Memory B cell (primary cell): ENCODE data around the gene GCSAML.

Experiments used
- ATAC-seq: fragments of 150-1000 bp; cut with Tn5 transposase; 2 replicates; pipeline ENCODE4 v1.10.0; 2021; ENCODE audit warnings: low read depth, mild to moderate bottlenecking, moderate library complexity
- DNase-seq, 2 donors: peaks; one replicate each; pipeline ENCODE4 v3.0.0; 2022; ENCODE audit warnings: low spot score in 2 of 2
- H3K27ac Mint-ChIP-seq: one replicate; pipeline ENCODE4 v1.8.0; 2022; ENCODE audit warnings: mild to moderate bottlenecking, moderate library complexity, mixed read lengths
- H3K27me3 Mint-ChIP-seq: one replicate; pipeline ENCODE4 v1.8.0; 2022; ENCODE audit warnings: mixed read lengths
- H3K36me3 Mint-ChIP-seq: one replicate; pipeline ENCODE4 v1.8.0; 2022; ENCODE audit warnings: mild to moderate bottlenecking, mixed read lengths
- H3K4me1 Mint-ChIP-seq: one replicate; pipeline ENCODE4 v1.8.0; 2022; ENCODE audit warnings: mixed read lengths
- H3K4me3 Mint-ChIP-seq: one replicate; pipeline ENCODE4 v1.8.0; 2022; ENCODE audit warnings: mild to moderate bottlenecking, moderate library complexity, mixed read lengths
- H3K9me3 Mint-ChIP-seq: one replicate; pipeline ENCODE4 v1.8.0; 2022; ENCODE audit warnings: mixed read lengths

The GCSAML gene

DNA sequence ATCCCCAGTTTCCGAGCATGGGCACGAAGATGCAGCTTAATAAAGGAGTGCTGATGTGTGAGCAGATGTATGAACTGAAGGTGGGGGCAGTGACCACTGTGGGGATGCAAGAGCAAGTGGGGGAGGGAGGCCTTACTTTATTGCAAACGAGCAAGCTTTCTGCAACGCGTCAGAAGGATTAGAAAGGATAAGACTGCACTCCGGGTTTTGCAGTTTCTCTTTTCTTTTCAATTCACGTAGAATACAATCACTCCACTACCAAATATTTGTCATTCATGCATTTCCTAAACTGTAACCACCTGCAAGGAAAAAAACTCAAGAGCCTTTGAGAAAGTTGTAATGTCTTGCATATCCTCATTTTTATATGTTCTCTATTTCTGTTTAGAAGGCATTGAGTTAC, 8.4 kb upstream of the GCSAML start:
- no peak overlapping the region for H3K27ac Mint-ChIP-seq
- no peak for DNase-seq
- H3K9me3 Mint-ChIP-seq = no peaks in the 10 kb centered on the region
- H3K36me3 Mint-ChIP-seq = peaks cover 2% of the 10 kb centered on the region
- H3K4me1 Mint-ChIP-seq = no peaks in the 10 kb centered on the region
- peaks cover 11% of the 10 kb centered on the region for H3K27me3 Mint-ChIP-seq
- ATAC-seq = no peak
- no peak overlapping the region for H3K4me3 Mint-ChIP-seq

DNA sequence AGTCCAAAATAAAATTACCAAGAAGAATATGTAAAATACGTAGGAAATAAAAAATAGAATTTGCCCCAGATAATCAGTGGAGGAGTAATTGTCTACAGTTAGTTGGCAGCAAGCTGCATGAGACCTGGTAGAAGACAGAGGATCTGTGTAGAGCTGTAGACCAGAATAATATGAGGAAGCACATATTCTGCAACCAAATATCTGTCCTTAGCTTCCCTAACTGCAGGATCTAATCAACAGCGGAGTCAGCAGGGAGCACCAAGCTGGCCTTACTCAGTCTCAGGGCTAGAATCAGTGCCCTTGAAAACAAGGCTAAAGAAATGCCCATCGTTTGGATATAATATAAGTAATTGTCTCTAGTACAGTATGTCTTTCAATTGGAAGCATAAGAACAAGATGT, 6.1 kb upstream of the GCSAML start:
- ATAC-seq = no peak
- no peak for DNase-seq
- H3K4me1 Mint-ChIP-seq = no peaks in the 10 kb centered on the region
- peaks cover 2% of the 10 kb centered on the region for H3K36me3 Mint-ChIP-seq
- peaks cover 11% of the 10 kb centered on the region for H3K27me3 Mint-ChIP-seq
- no peak overlapping the region for H3K4me3 Mint-ChIP-seq
- no peak overlapping the region for H3K27ac Mint-ChIP-seq
- no peaks in the 10 kb centered on the region for H3K9me3 Mint-ChIP-seq

DNA sequence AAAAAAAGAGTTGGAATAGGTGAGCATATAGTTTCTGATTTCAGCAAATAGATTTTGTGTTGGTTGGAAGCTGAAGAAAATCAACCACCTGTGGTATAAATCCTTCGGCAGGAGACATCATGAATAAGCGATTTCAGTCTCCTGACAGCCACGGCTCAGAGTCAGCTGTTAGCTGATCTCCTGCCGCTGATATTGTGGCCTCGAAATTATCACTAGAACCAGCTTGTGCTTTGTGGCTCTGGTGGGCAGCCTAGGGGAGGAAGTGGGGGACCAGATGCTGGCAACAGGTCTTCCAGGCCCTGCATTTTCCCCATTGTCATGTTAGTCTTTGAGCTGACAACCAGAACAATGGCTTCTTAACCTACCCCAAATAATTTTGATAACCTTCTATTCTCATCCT, 842 bp upstream of the GCSAML start:
- Mint-ChIP-seq H3K4me3 (no peak overlapping the region), H3K4me1 (peaks cover 4% of the 10 kb centered on the region), H3K27me3 (peaks cover 11% of the 10 kb centered on the region), H3K36me3 (no peaks in the 10 kb centered on the region), H3K27ac (no peak overlapping the region), H3K9me3 (no peaks in the 10 kb centered on the region)
- ATAC-seq (no peak), DNase-seq (no peak)

DNA sequence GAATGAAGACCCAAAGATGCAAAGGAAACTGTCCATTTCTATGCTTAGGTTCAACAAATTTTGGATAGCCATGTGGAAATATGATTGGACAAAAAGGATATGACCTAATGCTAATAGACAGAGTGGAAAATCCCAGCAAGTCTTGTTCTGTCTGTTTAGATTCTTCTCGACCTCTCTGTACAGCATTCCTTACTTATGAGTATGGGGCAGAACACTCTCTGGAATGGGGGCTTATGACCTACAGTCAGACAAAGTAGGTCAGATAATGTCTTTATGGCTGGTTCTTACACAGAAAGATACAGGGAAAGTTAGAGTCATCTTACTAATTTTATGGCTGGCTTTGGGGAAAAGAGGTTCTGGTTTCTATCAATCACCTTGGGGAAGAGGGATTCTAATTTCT, 2.8 kb downstream of the GCSAML start:
- H3K27me3 Mint-ChIP-seq = peaks cover 10% of the 10 kb centered on the region
- H3K36me3 Mint-ChIP-seq = no peaks in the 10 kb centered on the region
- no peak for ATAC-seq
- DNase-seq = no peak
- H3K9me3 Mint-ChIP-seq = no peaks in the 10 kb centered on the region
- no peak overlapping the region for H3K27ac Mint-ChIP-seq
- H3K4me3 Mint-ChIP-seq = no peak overlapping the region
- peaks cover 4% of the 10 kb centered on the region for H3K4me1 Mint-ChIP-seq

DNA sequence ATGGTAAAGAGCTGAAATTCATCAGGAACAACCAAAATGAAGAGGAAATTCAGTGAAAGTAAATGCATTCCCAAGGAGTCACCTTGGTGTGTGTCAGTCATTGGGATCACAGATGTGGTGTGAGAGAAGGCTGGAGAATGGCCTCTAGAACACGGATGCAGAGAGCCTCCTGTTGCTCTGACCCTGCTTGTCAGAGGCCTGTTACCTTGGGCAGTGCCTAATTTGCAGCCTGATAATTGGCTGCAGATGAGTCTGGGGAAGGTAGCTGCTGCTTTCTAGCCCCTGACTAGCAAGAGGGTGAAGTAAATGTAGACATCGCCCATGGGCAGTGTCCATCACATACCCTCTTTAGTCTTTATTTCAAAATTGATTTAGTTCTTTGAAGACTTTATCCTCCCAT, 3.3 kb downstream of the GCSAML start:
- Mint-ChIP-seq H3K36me3 (no peaks in the 10 kb centered on the region), H3K4me1 (peaks cover 4% of the 10 kb centered on the region), H3K27ac (no peak overlapping the region), H3K9me3 (no peaks in the 10 kb centered on the region), H3K4me3 (no peak overlapping the region), H3K27me3 (peaks cover 10% of the 10 kb centered on the region)
- no peak for ATAC-seq
- DNase-seq = no peak

DNA sequence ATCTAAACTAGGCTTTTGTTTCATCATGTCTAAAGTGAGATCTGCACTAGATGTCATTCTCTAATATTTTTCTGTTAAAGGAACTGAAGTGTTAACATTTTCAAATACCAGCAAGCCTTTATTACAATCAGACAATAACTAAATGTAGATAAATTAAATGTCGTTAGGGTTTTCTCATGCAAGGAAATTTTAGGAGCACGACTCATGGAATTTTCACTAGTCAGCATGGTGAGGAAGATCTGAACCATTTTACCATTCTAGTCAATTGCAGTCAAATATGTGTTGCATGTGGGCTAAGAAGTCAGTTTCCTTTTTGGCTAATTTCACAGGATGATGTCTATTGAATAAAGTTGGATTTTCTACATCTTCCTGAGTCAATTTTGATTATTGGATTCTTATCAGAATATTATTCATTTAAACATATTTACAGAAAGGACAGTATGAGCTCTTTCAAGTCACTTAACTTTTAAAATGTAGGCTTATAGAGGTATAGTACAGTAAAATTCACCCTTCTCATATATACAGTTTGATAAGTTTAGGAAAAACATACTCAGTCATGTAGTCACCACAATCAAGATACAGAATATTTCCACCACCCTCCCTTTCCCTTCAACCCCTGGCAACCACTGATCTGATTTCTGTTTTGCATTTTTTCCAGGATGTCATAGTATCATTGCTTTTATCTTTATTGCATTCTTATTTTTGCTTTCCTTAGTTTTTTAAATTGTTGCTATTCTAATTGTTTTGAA, 9.2 kb downstream of the GCSAML start:
- H3K27me3 Mint-ChIP-seq = no peaks in the 10 kb centered on the region
- no peak overlapping the region for H3K4me3 Mint-ChIP-seq
- H3K36me3 Mint-ChIP-seq = no peaks in the 10 kb centered on the region
- no peaks in the 10 kb centered on the region for H3K4me1 Mint-ChIP-seq
- H3K9me3 Mint-ChIP-seq = no peaks in the 10 kb centered on the region
- no peak overlapping the region for H3K27ac Mint-ChIP-seq
- ATAC-seq (no peak), DNase-seq (no peak)

DNA sequence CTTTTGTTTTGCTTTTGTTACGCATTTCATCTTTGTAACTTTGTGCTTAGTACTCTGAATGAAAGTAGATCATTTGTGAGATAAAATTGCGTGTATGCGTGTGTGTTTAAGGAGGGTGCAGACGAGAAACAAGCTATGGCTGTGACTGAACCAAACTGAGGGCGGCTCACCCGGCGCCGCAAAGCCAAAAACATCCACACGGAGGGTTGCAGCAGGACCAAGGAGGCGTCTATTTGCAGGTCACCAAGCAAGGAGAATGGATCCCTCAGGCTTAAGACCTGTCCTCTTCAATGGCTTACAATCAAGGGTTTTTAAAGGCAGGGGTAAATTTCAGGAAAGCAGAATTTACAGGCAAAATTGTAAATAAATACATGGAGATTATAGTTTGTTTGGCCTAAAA, 12.8 kb downstream of the GCSAML start:
- Mint-ChIP-seq H3K27ac (no peak overlapping the region), H3K9me3 (no peaks in the 10 kb centered on the region), H3K27me3 (no peaks in the 10 kb centered on the region), H3K4me1 (no peaks in the 10 kb centered on the region), H3K36me3 (no peaks in the 10 kb centered on the region), H3K4me3 (no peak overlapping the region)
- DNase-seq (no peak), ATAC-seq (no peak)

DNA sequence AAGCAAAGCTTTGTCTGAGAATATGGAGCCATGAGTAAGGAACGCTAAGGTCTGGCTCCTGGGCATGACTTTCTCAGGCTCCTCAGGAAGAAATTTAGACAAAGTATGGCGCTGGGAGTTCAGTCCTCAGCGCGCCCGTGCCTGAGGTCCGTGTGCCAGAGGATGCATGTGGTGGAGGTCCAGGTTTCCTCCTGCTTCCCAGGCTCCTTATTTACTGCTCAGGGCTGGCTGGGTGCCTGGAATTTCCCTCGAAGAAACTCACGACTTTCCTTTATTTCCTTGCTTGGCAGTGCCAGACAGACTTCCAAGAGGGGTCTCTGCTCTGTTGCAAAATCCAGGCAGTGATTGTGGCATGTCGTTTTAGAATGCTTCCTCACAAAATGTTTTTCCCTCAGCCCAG, 13.3 kb downstream of the GCSAML start:
- DNase-seq = no peak
- H3K4me3 Mint-ChIP-seq = no peak overlapping the region
- H3K9me3 Mint-ChIP-seq = no peaks in the 10 kb centered on the region
- H3K36me3 Mint-ChIP-seq = no peaks in the 10 kb centered on the region
- no peaks in the 10 kb centered on the region for H3K27me3 Mint-ChIP-seq
- no peak for ATAC-seq
- H3K27ac Mint-ChIP-seq = no peak overlapping the region
- no peaks in the 10 kb centered on the region for H3K4me1 Mint-ChIP-seq

DNA sequence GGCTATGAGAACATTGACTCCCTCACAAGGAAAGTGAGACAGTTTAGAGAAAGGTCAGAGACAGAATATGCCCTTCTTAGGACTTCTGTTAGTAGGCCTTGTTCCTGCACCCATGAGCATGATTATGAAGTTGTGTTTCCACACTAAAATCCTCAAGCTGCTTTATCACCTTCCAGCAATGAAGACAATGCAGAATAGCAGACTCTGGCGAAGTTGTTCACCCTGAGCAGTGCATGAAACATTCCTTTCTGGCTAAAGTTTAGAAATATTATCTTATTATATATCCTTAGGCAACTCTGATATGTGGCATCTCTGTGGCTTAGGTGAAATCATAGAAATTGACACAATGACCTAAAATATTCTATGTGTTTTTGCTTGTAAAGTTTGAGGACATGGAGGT, 25.3 kb downstream of the GCSAML start:
- H3K36me3 Mint-ChIP-seq = no peaks in the 10 kb centered on the region
- no peak for DNase-seq
- H3K4me1 Mint-ChIP-seq = no peaks in the 10 kb centered on the region
- no peak overlapping the region for H3K4me3 Mint-ChIP-seq
- peaks cover 5% of the 10 kb centered on the region for H3K27me3 Mint-ChIP-seq
- ATAC-seq = no peak
- H3K9me3 Mint-ChIP-seq = peaks cover 11% of the 10 kb centered on the region
- no peak overlapping the region for H3K27ac Mint-ChIP-seq

DNA sequence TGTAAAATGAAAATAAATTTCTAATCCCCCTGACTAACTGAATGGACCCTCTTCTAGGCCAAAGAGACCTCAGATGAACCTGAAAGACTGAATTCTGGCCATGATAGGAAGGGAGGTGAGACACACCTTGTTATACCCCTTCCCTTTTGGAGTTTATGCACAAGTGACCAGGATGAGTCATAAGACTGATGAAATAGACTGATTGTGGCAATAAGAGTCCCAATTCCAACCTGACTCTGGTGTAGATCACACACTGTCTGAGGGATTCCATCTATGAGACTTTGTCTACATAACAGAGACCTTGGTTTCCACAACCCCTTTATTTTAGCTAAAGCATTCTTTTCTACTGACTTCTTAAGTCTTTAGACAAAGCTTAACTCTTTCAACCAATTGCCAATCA, 25.7 kb downstream of the GCSAML start:
- H3K27me3 Mint-ChIP-seq = peaks cover 5% of the 10 kb centered on the region
- no peaks in the 10 kb centered on the region for H3K36me3 Mint-ChIP-seq
- peaks cover 11% of the 10 kb centered on the region for H3K9me3 Mint-ChIP-seq
- no peak overlapping the region for H3K27ac Mint-ChIP-seq
- no peak overlapping the region for H3K4me3 Mint-ChIP-seq
- H3K4me1 Mint-ChIP-seq = no peaks in the 10 kb centered on the region
- ATAC-seq (no peak), DNase-seq (no peak)

DNA sequence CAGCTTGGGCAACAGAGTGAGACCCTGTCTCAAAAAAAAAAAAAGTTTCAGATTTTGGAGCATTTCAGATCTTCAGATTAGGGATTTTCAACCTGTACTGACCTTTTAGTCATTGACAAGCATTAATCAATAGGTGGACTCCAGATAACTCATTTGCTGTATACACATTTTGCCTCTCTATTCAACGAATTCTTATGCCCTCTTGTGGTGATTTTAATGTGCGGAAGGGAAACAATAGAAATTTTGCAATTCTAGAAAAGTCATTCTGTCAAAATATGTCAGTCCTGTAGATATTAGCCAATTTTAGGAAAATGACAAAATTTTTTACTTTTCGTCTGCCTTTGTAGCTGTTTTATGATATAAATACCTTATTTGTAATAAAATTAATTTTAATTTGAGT, 27.6 kb downstream of the GCSAML start:
- DNase-seq (no peak), ATAC-seq (no peak)
- Mint-ChIP-seq H3K27me3 (peaks cover 5% of the 10 kb centered on the region), H3K4me1 (no peaks in the 10 kb centered on the region), H3K9me3 (peaks cover 1% of the 10 kb centered on the region), H3K36me3 (no peaks in the 10 kb centered on the region), H3K4me3 (no peak overlapping the region), H3K27ac (no peak overlapping the region)

DNA sequence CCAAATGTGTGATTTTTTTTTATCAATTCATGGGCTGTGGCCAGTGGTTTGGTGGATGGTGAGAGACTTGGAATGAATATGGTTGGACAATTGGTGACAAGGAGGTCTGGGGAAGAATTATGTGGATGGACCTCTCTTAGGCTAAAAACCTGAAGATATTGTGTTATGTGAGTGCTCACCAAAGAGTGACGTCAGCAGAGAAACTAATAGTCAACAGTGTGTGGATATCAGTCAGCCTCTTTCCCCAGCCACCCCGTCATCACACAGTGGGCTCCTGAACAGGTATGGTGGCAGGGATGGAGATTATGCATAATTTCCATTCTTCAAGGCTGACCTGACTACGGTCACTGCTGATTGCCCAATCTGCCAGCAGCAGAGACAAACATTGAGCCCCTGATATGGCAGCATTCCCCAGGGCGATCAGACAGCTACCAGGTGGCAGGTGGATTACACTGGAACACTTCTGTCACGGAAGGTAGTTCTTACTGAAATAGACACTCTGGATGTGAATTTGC, 30.1 kb downstream of the GCSAML start:
- H3K4me3 Mint-ChIP-seq = no peak overlapping the region
- H3K27ac Mint-ChIP-seq = no peak overlapping the region
- no peaks in the 10 kb centered on the region for H3K9me3 Mint-ChIP-seq
- no peaks in the 10 kb centered on the region for H3K36me3 Mint-ChIP-seq
- no peaks in the 10 kb centered on the region for H3K4me1 Mint-ChIP-seq
- H3K27me3 Mint-ChIP-seq = peaks cover 5% of the 10 kb centered on the region
- no peak for ATAC-seq
- DNase-seq = no peak

DNA sequence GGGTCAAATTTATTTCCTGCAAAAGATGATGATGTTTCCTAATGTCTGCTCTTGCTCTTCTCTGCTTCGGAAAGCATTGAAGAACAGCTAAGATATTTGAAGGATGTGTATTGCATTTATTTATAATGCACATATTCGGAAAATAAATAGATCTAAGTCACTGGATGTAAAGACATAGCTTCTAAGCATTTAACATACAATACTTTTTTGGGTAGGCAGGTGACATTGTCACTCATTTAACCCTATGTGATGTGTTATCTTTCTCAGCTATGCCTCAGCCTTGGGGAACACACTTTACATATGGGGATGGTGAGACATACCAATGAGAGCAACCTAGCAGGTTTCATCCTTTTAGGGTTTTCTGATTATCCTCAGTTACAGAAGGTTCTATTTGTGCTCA, 39.1 kb downstream of the GCSAML start, which contains the start of gene OR2G2:
Gene OR2G2 (plus strand): TSS at position 301 of the 400 bp plus-strand sequence. CDS start 0 bp downstream, at position 301.
- H3K4me1 Mint-ChIP-seq = no peaks in the 10 kb centered on the region

DNA sequence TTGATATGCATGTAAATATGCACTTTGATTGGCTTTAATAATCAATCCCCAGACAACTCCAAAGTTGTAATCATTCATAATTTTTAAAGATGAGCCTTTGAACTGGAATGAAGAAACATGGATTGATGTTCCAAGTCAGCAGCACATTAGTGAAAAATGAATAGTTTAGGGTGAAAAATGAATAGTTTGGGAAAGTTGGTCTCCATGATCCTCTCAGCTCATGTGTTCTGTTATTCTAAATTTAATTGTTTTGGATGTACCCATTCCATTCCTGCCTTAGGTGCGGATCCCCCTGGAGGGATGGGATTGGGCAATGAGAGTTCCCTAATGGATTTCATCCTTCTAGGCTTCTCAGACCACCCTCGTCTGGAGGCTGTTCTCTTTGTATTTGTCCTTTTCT, 56.4 kb downstream of the GCSAML start, which contains the start of gene OR2G3:
Gene OR2G3 (plus strand): TSS at position 301 of the 400 bp plus-strand sequence. CDS start 0 bp downstream, at position 301.
- no peak for DNase-seq
- no peak for ATAC-seq
- Mint-ChIP-seq H3K4me3 (no peak within 1 kb of the TSS), H3K27me3 (peaks cover 8% of the 10 kb centered on the region), H3K36me3 (peaks cover 3% of the 10 kb centered on the region), H3K9me3 (peaks cover 5% of the 10 kb centered on the region), H3K27ac (no peak within 1 kb of the TSS), H3K4me1 (no peaks in the 10 kb centered on the region)

More for the DNA sequence above, 39.1 kb downstream of the GCSAML start, which contains the start of gene OR2G2:
- Mint-ChIP-seq H3K9me3 (peaks cover 2% of the 10 kb centered on the region), H3K27ac (no peak within 1 kb of the TSS), H3K27me3 (peaks cover 1% of the 10 kb centered on the region), H3K36me3 (no peaks in the 10 kb centered on the region), H3K4me3 (no peak within 1 kb of the TSS)
- DNase-seq = no peak
- ATAC-seq = no peak

DNA sequence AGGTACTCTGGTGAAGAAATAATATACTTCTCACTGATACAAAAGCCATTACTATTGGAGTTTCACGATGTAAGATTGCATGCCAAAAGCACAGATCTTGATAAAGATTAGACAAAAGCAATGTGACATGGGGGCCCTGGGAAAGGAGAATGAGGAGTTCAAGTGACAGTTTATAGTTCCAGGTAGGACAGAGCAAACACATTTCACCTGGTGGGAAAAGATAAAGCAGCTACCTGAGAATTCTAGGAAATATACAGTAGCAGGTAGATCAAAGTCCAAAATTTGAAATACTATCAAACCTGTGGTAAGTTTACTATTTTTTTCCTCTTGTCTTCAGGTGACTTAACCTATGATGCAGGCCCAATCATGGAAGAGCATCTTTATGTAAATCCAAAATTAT, 64.5 kb downstream of the GCSAML start:
- Mint-ChIP-seq H3K27me3 (peaks cover 4% of the 10 kb centered on the region), H3K4me3 (no peak overlapping the region), H3K4me1 (no peaks in the 10 kb centered on the region), H3K27ac (no peak overlapping the region), H3K36me3 (peaks cover 3% of the 10 kb centered on the region), H3K9me3 (peaks cover 6% of the 10 kb centered on the region)
- ATAC-seq = no peak
- DNase-seq = no peak
